ENCODE data around the gene SH3RF3. TPM values are rescaled to one million over a fixed set of nuclear protein-coding genes. Genes with fewer than 3 reads are reported as not detected.

Gene SH3RF3
- total RNA-seq, 6 donors from 2014 or later = 4.1 to 21.0 (median 8.0) TPM

DNA sequence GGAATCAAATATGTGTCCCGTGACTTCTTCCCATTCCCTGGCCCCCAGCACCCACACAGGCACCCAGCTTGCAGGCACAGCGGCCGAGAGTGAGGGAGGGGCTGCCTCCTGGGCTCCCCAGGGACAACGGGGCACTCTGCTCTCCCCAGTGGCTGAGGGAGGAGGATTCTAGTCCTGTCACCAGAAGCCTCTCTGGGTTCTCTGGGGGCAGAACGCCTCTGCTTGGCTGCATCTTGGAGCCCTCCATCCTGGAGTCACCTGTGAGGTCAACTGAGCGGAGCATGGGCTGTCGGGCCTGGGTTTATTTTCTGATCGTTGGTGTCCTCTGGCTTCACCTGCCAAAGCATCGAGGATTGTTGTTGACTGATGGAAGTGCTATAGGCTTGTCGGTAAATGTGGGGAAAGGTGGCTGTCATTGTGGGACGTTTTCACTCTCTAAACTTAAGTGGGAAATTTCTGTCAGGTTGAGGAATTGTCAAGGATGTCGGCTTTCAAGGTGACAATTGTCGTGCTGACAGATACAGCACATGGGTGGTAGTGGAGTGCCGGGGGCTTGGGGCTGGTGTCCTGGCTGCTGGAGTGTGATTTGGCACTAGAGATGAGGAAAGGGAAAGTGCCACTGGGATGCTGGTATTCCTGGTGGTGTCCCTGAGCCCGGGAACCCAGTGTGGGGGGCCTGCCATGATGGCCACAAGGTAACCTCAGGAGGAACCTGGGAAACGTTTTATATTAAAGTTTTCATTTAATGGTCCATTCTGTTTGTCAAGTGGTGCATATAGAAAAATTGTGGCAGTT, 13.6 kb downstream of the SH3RF3 start:
- TF ChIP-seq CTCF (IDR thresholded peaks at IDR 0.05) (no peak), POLR2A (IDR thresholded peaks at IDR 0.05) (no peak)
- ATAC-seq (ENCODE audit: low FRiP score in 2 of 2) (no peak), DNase-seq (peak in 1 of 2 donors; percentile 23)
- Histone ChIP-seq H3K4me3 (no peak overlapping the region), H3K27me3 (no peaks in the 10 kb centered on the region), H3K4me1 (no peaks in the 10 kb centered on the region), H3K9me3 (no peaks in the 10 kb centered on the region), H3K36me3 (no peaks in the 10 kb centered on the region), H3K27ac (no peak overlapping the region)
- WGBS, 2 donors = 82 to 90% methylated on average over 13 to 16 of the region's 16 CpGs

DNA sequence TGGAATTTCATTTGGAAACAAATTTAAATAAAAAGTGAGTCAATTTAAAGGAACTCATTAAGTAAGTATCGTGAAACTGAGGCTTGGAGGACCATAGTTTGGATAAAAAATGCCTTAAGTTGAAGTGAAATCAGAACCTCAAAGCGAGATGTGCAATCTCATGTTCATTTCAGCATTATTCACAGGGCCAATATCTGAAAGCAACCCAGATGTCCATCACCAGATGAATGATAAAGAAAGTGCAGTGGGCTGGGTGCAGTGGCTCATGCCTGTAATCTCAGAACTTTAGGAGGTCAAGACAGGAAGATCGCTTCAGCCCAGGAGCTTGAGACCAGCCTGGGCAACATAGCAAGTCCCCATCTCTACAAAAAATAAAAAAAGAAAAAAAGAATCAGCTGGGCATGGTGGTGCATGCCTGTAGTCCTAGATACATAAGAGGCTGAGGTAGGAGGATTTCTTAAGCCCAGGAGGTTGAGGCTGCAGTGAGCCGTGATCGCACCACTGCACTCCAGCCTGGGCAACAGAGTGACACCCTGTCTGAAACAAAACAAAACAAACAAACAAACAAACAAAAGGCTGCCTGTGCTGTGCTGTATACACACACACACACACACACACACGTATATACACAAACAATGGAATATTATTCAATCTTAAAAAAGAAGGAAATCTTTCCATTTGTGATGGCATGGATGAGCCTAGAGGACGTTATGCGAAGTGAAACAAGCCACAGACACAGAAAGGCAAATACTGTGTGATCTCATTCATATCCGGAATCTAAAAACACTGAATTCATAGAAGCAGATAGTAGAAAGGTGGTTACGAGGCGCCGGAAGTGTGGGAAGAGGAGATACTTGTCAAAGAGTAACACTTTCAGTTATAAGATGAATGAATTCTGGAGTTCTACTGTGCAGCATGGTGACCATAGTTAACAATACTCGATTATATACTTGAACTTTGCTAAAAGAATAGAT, 14.5 kb downstream of the SH3RF3 start:
- DNase-seq = no peak
- no peak overlapping the region for H3K27ac ChIP-seq
- TF ChIP-seq POLR2A (IDR thresholded peaks at IDR 0.05) (no peak), POLR2AphosphoS5 (IDR thresholded peaks at IDR 0.05) (no peak), EP300 (IDR thresholded peaks at IDR 0.05) (no peak), CTCF (IDR thresholded peaks at IDR 0.05) (no peak)
- WGBS, 2 donors = 84 to 92% methylated on average over 13 of the region's 13 CpGs
- no peaks in the 10 kb centered on the region for H3K4me1 ChIP-seq
- H3K27me3 ChIP-seq = no peaks in the 10 kb centered on the region
- H3K9me3 ChIP-seq = no peaks in the 10 kb centered on the region
- H3K36me3 ChIP-seq = no peaks in the 10 kb centered on the region
- no peak for ATAC-seq (ENCODE audit: low FRiP score in 2 of 2)
- H3K4me3 ChIP-seq = no peak overlapping the region

DNA sequence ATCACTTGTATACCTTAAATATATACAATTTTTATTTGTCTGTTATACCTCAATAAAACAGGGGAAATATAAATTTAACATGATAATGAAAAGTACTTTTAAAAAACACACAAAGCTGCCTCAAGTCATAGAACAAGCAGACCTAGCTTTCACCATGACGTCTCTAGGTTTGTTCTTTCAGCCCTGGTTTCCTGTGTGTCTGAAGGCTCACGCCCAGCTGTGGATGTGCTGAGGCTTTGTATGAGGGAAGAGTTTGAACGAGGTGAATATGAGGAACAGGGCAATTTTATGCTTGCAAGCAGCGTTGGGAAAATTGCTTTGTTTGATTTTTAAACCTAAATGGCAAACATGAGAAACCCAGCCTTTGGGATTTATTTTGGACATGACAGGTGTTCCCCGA, 15.3 kb downstream of the SH3RF3 start:
- no peak for TF ChIP-seq POLR2AphosphoS5 (IDR thresholded peaks at IDR 0.05)
- no peak for TF ChIP-seq CTCF (IDR thresholded peaks at IDR 0.05)
- no peak for TF ChIP-seq EP300 (IDR thresholded peaks at IDR 0.05)
- TF ChIP-seq POLR2A (IDR thresholded peaks at IDR 0.05) = no peak
- no peak for ATAC-seq (ENCODE audit: low FRiP score in 2 of 2)

GRCh38 chr2:109144721-109145120, 15.7 kb downstream of the SH3RF3 start:
- peak in 1 of 2 donors; percentile 19 for ATAC-seq (ENCODE audit: low FRiP score in 2 of 2)
- H3K4me1 ChIP-seq = no peaks in the 10 kb centered on the region
- H3K9me3 ChIP-seq = no peaks in the 10 kb centered on the region
- 91 to 93% methylated on average over 8 to 15 of the region's 15 CpGs for WGBS, 2 donors
- DNase-seq = peak in 1 of 2 donors; percentile 69
- TF ChIP-seq POLR2A (IDR thresholded peaks at IDR 0.05) (no peak), POLR2AphosphoS5 (IDR thresholded peaks at IDR 0.05) (no peak), CTCF (IDR thresholded peaks at IDR 0.05) (no peak), EP300 (IDR thresholded peaks at IDR 0.05) (no peak)
- H3K36me3 ChIP-seq = no peaks in the 10 kb centered on the region
- no peaks in the 10 kb centered on the region for H3K27me3 ChIP-seq
- H3K4me3 ChIP-seq = no peak overlapping the region
- H3K27ac ChIP-seq = no peak overlapping the region

More for the DNA sequence above, 15.3 kb downstream of the SH3RF3 start:
- no peaks in the 10 kb centered on the region for H3K9me3 ChIP-seq
- no peak overlapping the region for H3K4me3 ChIP-seq
- WGBS, 2 donors = 55 to 66% methylated on average over 5 of the region's 5 CpGs
- no peak for DNase-seq
- H3K27me3 ChIP-seq = no peaks in the 10 kb centered on the region
- no peaks in the 10 kb centered on the region for H3K36me3 ChIP-seq
- H3K4me1 ChIP-seq = no peaks in the 10 kb centered on the region
- H3K27ac ChIP-seq = no peak overlapping the region

Data from upper lobe of left lung (tissue), 6 donors.